Uterus (tissue), 4 donors: ENCODE measurements around the gene RBM22. TPM values are rescaled to one million over a fixed set of nuclear protein-coding genes. Genes with fewer than 3 reads are reported as not detected.

Experiments
- DNase-seq, 2 donors: peaks; one replicate each; pipeline ENCODE4 v3.0.0-alpha.2; 2019 to 2020
- H3K27ac ChIP-seq, 2 donors: fragments of 200-600 bp; sonication (generic); 1 replicate in 1 of 2; 2 replicates in 1 of 2; pipeline ENCODE4 v1.5.1; 2016 to 2018
- H3K27me3 ChIP-seq, 2 donors: fragments of 200-600 bp; sonication (generic); one replicate each; pipeline ENCODE4 v1.5.1; 2018 to 2019; ENCODE audit warnings: control low read depth in 1 of 2
- H3K36me3 ChIP-seq, 2 donors: fragments of 200-600 bp; sonication (generic); one replicate each; pipeline ENCODE4 v1.5.1; 2019; ENCODE audit warnings: control low read depth in 1 of 2
- H3K4me1 ChIP-seq, 2 donors: fragments of 200-600 bp; sonication (generic); one replicate each; pipeline ENCODE4 v1.5.1; 2018 to 2019; ENCODE audit warnings: control low read depth in 1 of 2
- H3K4me3 ChIP-seq, 2 donors: fragments of 200-600 bp; sonication (generic); 1 replicate in 1 of 2; 2 replicates in 1 of 2; pipeline ENCODE4 v1.5.1; 2018 to 2019; ENCODE audit warnings: mild to moderate bottlenecking in 1 of 2
- H3K9me3 ChIP-seq, 2 donors: fragments of 200-600 bp; sonication (generic); one replicate each; pipeline ENCODE4 v1.5.1; 2019; ENCODE audit warnings: control low read depth in 1 of 2
- POLR2A ChIP-seq, 2 donors: fragments of 450-650 bp; IDR thresholded peaks; one replicate each; pipeline ENCODE4 v1.6.1; 2016; ENCODE audit warnings: antibody characterized with exemption in 2 of 2, mild to moderate bottlenecking in 1 of 2, moderate library complexity in 1 of 2
- intact Hi-C: fragments of 100-400 bp; cut with DNase I; formaldehyde crosslinking; loops from one replicate; pipeline ENCODE4 v1.15.1; 2023; ENCODE audit warnings: low total_unique reads
- total RNA-seq, 4 donors: library from RNA; depleted of rRNA in 3 of 4; stranded (reverse); fragments of >200 nt in 3 of 4; gene quantifications; one replicate each; pipeline versions ENCODE4 v1.1.0 to v1.2.4, GENCODE V29; 2014 to 2023
- TF ChIP-seq, protein P1 (sequence below), 4 experiments: fragments of 200-600 bp in 2 of 4; fragments of 450-650 bp in 2 of 4; sonication (generic) in 2 of 4; IDR thresholded peaks; one replicate each; pipeline ENCODE4 v1.5.1; 2016 to 2019; ENCODE audit warnings: antibody characterized with exemption in 4 of 4, mild to moderate bottlenecking in 2 of 4, moderate library complexity in 1 of 4
- donor health status: DM: yes; HTN: yes; CAD: no.

Gene RBM22
- total RNA-seq, 4 donors from 2014 or later = 38.2 to 58.4 (median 43.2) TPM

DNA sequence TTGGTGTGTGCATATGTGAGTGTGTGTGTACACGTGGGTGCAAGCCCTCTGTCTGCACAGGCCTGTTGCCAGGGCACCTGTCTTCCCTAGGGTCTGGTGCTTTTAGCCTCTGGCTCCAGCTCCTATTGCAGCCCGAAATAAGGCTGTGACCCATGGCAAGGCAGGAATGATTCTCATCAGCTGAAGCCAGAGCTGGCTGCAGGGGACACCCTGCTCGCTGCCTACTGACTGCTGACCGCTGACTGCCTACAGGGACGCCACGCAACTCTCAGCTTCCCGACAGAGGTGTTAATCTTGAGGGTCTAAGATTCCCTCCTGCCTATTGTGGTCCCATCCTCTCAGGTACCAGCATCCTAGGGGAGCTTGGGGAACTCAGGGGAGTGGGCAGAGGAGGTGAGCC, 39.8 kb downstream of the RBM22 start, which contains the start of gene MYOZ3:
MYOZ3 (plus strand) TSS at position 166 of the 400 bp plus-strand sequence. CDS start 1,691 bp downstream, outside the sequence.
- no peaks in the 10 kb centered on the region for H3K9me3 ChIP-seq
- H3K27ac ChIP-seq = peak within 1 kb of the TSS; percentile 38 to 45
- peaks cover 0 to 7% of the 10 kb centered on the region in 2 donors for H3K4me1 ChIP-seq
- H3K27me3 ChIP-seq = no peaks in the 10 kb centered on the region
- no peak within 1 kb of the TSS for H3K4me3 ChIP-seq
- TF ChIP-seq, protein P1, sequence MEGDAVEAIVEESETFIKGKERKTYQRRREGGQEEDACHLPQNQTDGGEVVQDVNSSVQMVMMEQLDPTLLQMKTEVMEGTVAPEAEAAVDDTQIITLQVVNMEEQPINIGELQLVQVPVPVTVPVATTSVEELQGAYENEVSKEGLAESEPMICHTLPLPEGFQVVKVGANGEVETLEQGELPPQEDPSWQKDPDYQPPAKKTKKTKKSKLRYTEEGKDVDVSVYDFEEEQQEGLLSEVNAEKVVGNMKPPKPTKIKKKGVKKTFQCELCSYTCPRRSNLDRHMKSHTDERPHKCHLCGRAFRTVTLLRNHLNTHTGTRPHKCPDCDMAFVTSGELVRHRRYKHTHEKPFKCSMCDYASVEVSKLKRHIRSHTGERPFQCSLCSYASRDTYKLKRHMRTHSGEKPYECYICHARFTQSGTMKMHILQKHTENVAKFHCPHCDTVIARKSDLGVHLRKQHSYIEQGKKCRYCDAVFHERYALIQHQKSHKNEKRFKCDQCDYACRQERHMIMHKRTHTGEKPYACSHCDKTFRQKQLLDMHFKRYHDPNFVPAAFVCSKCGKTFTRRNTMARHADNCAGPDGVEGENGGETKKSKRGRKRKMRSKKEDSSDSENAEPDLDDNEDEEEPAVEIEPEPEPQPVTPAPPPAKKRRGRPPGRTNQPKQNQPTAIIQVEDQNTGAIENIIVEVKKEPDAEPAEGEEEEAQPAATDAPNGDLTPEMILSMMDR (IDR thresholded peaks at IDR 0.05) = no peak
- no peak for TF ChIP-seq POLR2A (IDR thresholded peaks at IDR 0.05)
- intact Hi-C loops = loop anchor here (5.0 kb wide), 1 partner anchor 84 kb away; no protein-coding TSS in a partner anchor
- DNase-seq = peak in 1 of 2 donors; percentile 14
- H3K36me3 ChIP-seq = no peaks in the 10 kb centered on the region

DNA sequence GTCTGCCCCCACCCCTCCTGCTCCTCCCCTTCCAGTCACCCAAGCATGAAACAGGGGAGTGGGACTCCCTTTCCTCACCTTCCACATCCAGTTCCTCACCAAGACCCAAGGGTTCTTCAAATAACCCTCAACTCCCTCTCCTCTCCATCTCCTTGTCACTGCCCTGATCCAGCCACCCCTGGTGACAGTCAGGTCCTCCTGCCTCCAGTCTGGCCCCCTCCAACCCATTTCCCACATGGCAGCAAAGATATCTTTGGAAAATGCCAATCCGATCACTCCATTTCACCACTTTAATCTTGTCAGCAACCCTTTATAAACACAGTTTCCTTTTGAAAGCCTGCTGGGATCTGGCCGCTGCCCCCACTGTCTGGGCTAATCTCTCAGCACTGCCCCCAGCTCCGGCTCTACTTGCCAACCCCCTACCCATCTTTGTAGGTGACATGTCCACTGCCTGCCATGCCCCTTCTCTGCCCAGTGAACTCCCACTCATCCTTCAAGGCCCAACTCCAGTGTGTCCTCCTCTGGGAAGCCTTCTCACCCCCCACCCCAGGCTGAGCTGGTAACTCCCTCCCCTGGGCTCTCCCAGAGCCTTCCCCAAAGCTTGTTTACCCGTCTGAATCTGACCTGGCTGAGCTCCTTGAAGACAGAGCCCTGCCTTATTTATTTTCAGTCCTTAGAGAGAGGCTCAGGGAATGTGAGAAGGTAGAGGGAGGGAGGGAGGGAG, 40.6 kb downstream of the RBM22 start:
- DNase-seq = peak in 1 of 2 donors; percentile 23
- Histone ChIP-seq H3K36me3 (no peaks in the 10 kb centered on the region), H3K27me3 (no peaks in the 10 kb centered on the region), H3K4me3 (no peak overlapping the region), H3K4me1 (peaks cover 0 to 7% of the 10 kb centered on the region in 2 donors), H3K9me3 (no peaks in the 10 kb centered on the region), H3K27ac (peak overlapping the region; percentile 38 to 45)
- TF ChIP-seq, protein P1 (IDR thresholded peaks at IDR 0.05) = no peak
- no peak for TF ChIP-seq POLR2A (IDR thresholded peaks at IDR 0.05)
- intact Hi-C loops = loop anchor here (5.0 kb wide), 1 partner anchor 83 kb away; no protein-coding TSS in a partner anchor

DNA sequence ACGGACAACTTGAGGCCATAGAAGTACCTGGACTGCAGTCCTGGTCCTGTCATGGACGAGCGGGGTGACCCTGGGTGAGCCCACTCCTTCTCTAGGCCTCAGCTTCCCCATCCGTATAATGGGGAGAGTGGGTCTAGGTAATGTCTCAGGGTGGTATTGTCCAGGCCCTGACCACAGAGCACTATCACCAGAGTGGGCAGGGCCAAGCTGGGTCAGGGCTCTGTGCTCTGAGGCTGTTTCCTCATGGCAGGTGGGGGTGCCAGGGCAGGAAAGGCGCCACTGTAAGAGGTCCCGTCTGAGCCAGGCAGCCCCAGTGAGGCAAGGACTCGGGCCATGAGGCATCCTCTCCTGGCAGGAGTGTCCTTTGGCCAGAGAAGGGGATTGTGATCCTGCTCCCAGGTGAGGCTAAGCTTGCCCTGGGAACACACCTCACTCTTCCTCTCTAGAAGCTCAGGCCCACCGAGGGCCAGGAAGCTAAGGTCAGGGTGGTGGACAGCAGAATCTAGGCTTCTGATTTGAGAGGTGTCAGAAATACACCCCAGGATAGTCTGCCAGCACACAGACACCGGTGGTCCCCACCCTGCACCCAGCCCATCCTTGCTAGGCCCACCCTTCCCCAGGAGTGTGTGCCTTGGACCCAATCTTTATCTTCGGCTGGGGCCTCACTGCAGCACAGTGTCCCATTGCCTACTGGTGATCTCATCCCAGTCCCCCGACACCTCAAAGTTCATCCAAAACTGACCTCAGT, 41.3 kb downstream of the RBM22 start:
- Histone ChIP-seq H3K27me3 (no peaks in the 10 kb centered on the region), H3K36me3 (no peaks in the 10 kb centered on the region), H3K4me1 (peaks cover 0 to 7% of the 10 kb centered on the region in 2 donors), H3K27ac (peak overlapping the region; percentile 38 to 45), H3K9me3 (no peaks in the 10 kb centered on the region), H3K4me3 (no peak overlapping the region)
- no peak for TF ChIP-seq POLR2A (IDR thresholded peaks at IDR 0.05)
- TF ChIP-seq, protein P1 (IDR thresholded peaks at IDR 0.05) = no peak
- DNase-seq = peak in 1 of 2 donors; percentile 18
- intact Hi-C loops = loop anchor here (5.0 kb wide), 2 partner anchors 67 to 82 kb away; no protein-coding TSS in a partner anchor

DNA sequence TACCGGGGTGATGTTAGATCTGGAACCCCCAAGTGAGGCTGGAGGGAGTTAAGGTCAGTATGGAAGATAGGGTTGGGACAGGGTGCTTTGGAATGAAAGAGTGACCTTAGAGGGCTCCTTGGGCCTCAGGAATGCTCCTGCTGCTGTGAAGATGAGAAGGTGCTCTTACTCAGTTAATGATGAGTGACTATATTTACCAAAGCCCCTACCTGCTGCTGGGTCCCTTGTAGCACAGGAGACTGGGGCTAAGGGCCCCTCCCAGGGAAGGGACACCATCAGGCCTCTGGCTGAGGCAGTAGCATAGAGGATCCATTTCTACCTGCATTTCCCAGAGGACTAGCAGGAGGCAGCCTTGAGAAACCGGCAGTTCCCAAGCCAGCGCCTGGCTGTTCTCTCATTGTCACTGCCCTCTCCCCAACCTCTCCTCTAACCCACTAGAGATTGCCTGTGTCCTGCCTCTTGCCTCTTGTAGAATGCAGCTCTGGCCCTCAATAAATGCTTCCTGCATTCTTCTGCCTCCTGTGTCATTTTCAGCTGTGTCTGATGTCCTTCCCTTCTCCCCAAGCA, 42.1 kb downstream of the RBM22 start:
- TF ChIP-seq, protein P1 (IDR thresholded peaks at IDR 0.05) = no peak
- no peak for TF ChIP-seq POLR2A (IDR thresholded peaks at IDR 0.05)
- DNase-seq = peak in 1 of 2 donors; percentile 11
- peaks cover 0 to 7% of the 10 kb centered on the region in 2 donors for H3K4me1 ChIP-seq
- no peaks in the 10 kb centered on the region for H3K36me3 ChIP-seq
- no peak overlapping the region for H3K27ac ChIP-seq
- H3K27me3 ChIP-seq = no peaks in the 10 kb centered on the region
- H3K9me3 ChIP-seq = no peaks in the 10 kb centered on the region
- intact Hi-C loops = loop anchor here (5.0 kb wide), 1 partner anchor 66 kb away; no protein-coding TSS in a partner anchor
- H3K4me3 ChIP-seq = no peak overlapping the region
